Trophoblast cell (in vitro differentiated cells and primary cell): ENCODE data around the gene SBSN.

Source experiments
- DNase-seq, 2 donors: peaks; one replicate each; pipeline ENCODE4 v3.0.0-alpha.2; 2016
- H2AFZ ChIP-seq: 2 replicates; pipeline ENCODE4 v1.6.1; 2013; ENCODE audit warnings: low read length, moderate library complexity, mild to moderate bottlenecking; ENCODE audit not compliant: insufficient read depth, poor library complexity
- H2AK5ac ChIP-seq: 2 replicates; pipeline ENCODE4 v1.6.1; 2013; ENCODE audit warnings: mild to moderate bottlenecking, low read length
- H2BK120ac ChIP-seq: 2 replicates; pipeline ENCODE4 v1.6.1; 2013; ENCODE audit warnings: low read length, mild to moderate bottlenecking, moderate library complexity; ENCODE audit not compliant: insufficient read depth, poor library complexity
- H2BK12ac ChIP-seq: 2 replicates; pipeline ENCODE4 v1.6.1; 2013; ENCODE audit warnings: mild to moderate bottlenecking, low read length, moderate library complexity
- H2BK5ac ChIP-seq: 2 replicates; pipeline ENCODE4 v1.6.1; 2013; ENCODE audit warnings: low read length, low read depth, moderate library complexity, mild to moderate bottlenecking; ENCODE audit not compliant: poor library complexity
- H3K14ac ChIP-seq: 2 replicates; pipeline ENCODE4 v1.6.1; 2013; ENCODE audit warnings: mild to moderate bottlenecking, low read length
- H3K18ac ChIP-seq: 2 replicates; pipeline ENCODE4 v1.6.1; 2013; ENCODE audit warnings: mild to moderate bottlenecking, low read length
- H3K23ac ChIP-seq: 2 replicates; pipeline ENCODE4 v1.6.1; 2013; ENCODE audit warnings: low read length
- H3K27ac ChIP-seq: 2 replicates; pipeline ENCODE4 v1.5.1; 2013; ENCODE audit warnings: low read depth, mild to moderate bottlenecking, inconsistent platforms, low read length, moderate library complexity
- H3K27me3 ChIP-seq: 2 replicates; pipeline ENCODE4 v1.6.1; 2013; ENCODE audit warnings: inconsistent platforms, mild to moderate bottlenecking, low read length, moderate library complexity; ENCODE audit not compliant: insufficient read depth
- H3K36me3 ChIP-seq, 2 experiments: 1 replicate in 1 of 2; 2 replicates in 1 of 2; pipeline ENCODE4 v1.6.1; 2013; ENCODE audit warnings: low read length in 2 of 2, mild to moderate bottlenecking in 2 of 2, moderate library complexity in 1 of 2; ENCODE audit not compliant: insufficient read depth in 2 of 2, control insufficient read depth in 1 of 2
- H3K4ac ChIP-seq: 2 replicates; pipeline ENCODE4 v1.6.1; 2013; ENCODE audit warnings: low read depth, mild to moderate bottlenecking, low read length, moderate library complexity
- H3K4me1 ChIP-seq, 2 experiments: 1 replicate in 1 of 2; 2 replicates in 1 of 2; pipeline ENCODE4 v1.6.1; 2013; ENCODE audit warnings: low read length in 2 of 2, mild to moderate bottlenecking in 2 of 2, moderate library complexity in 1 of 2; ENCODE audit not compliant: insufficient read depth in 2 of 2, control insufficient read depth in 1 of 2
- H3K4me2 ChIP-seq: 2 replicates; pipeline ENCODE4 v1.6.1; 2013; ENCODE audit warnings: inconsistent platforms, mild to moderate bottlenecking, low read length, moderate library complexity
- H3K4me3 ChIP-seq: 2 replicates; pipeline ENCODE4 v1.5.1; 2013; ENCODE audit warnings: mild to moderate bottlenecking, low read depth, low read length, inconsistent platforms
- H3K79me1 ChIP-seq: one replicate; pipeline ENCODE4 v1.6.1; 2013; ENCODE audit warnings: low read length
- H3K79me2 ChIP-seq: 2 replicates; pipeline ENCODE4 v1.6.1; 2013; ENCODE audit warnings: low read length, mild to moderate bottlenecking; ENCODE audit not compliant: control insufficient read depth, insufficient read depth, poor library complexity
- H3K9ac ChIP-seq: 2 replicates; pipeline ENCODE4 v1.6.1; 2013; ENCODE audit warnings: mild to moderate bottlenecking, low read length
- H3K9me3 ChIP-seq: 2 replicates; pipeline ENCODE4 v1.6.1; 2013; ENCODE audit warnings: low read depth, mild to moderate bottlenecking, control low read depth, inconsistent platforms, low read length; ENCODE audit not compliant: insufficient read depth
- H4K12ac ChIP-seq: 2 replicates; pipeline ENCODE4 v1.6.1; 2013; ENCODE audit warnings: low read depth, mild to moderate bottlenecking, low read length, moderate library complexity
- H4K8ac ChIP-seq: 2 replicates; pipeline ENCODE4 v1.6.1; 2013; ENCODE audit warnings: low read depth, mild to moderate bottlenecking, low read length, moderate library complexity
- H4K91ac ChIP-seq: one replicate; pipeline ENCODE4 v1.6.1; 2013; ENCODE audit warnings: low read depth, mild to moderate bottlenecking, low read length, moderate library complexity
- WGBS: extraction: QIAGEN DNeasy Blood & Tissue Kit; methylation state at CpG from one replicate; pipeline ENCODE4 v1.1.7; 2013; ENCODE audit warnings: missing lambda C conversion rate; ENCODE audit not compliant: insufficient read length, insufficient coverage; ENCODE audit errors: extremely low coverage; 5-methylcytosine and 5-hydroxymethylcytosine counted together

The SBSN gene

DNA sequence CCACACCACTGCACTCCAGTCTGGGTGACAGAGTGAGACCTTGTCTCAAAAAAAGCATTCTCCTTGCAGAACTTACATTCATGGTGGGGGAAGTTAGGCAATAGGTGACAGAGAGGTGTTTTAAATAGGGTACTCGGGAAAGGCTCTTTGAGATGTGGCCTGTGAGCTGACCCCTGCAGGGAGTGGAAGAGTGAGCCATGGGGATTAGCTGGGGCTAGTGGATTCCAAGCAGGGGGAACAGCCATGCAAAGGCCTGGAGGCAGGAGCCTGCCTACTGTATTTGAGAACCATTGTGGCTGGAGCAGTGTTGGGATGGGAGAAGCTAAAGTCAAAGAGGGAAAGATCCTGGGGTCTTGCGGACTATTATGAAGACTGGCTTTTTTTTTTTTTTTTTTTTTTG is 10.8 kb downstream of the SBSN start:
- Histone ChIP-seq H3K79me1 (no peaks in the 10 kb centered on the region), H3K27me3 (no peaks in the 10 kb centered on the region), H3K4me1 (no peaks in the 10 kb centered on the region), H2AK5ac (no peak overlapping the region), H3K14ac (no peak overlapping the region), H2AFZ (no peak overlapping the region), H4K12ac (no peak overlapping the region), H3K4me2 (no peak overlapping the region), H3K23ac (no peak overlapping the region), H3K27ac (no peak overlapping the region), H4K8ac (no peak overlapping the region), H2BK5ac (no peak overlapping the region), H3K36me3 (no peaks in the 10 kb centered on the region), H3K9me3 (no peaks in the 10 kb centered on the region), H3K4ac (no peak overlapping the region), H2BK12ac (no peak overlapping the region), H3K9ac (no peak overlapping the region), H3K18ac (no peak overlapping the region), H4K91ac (no peak overlapping the region), H2BK120ac (no peak overlapping the region), H3K4me3 (no peak overlapping the region), H3K79me2 (no peaks in the 10 kb centered on the region)
- DNase-seq, result no peak
- no CpG with 5 or more reads among the region's 2 CpGs for WGBS

DNA sequence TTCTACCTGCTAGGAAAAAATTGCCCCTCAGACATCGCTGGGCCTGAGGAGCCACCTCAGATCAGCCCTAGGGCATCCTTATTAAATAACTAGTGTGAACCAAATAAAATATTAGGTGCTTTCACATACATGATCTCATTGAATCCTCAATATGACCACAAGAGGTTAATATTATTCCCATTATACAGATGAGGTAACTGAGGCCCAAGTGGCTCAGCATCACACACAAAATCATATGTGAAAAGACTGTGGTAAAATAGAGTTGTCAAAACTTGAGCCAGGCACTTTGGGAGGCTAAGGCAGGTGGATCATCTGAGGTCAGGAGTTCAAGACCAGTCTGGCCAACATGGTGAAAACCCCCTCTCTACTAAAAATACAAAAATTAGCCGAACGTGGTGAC is 11.8 kb downstream of the SBSN start:
- Histone ChIP-seq H4K12ac (no peak overlapping the region), H3K9me3 (peaks cover 1% of the 10 kb centered on the region), H2BK12ac (no peak overlapping the region), H3K4me1 (no peaks in the 10 kb centered on the region), H2BK5ac (no peak overlapping the region), H3K27ac (no peak overlapping the region), H3K9ac (no peak overlapping the region), H2BK120ac (no peak overlapping the region), H2AK5ac (no peak overlapping the region), H3K79me1 (no peaks in the 10 kb centered on the region), H3K4me2 (no peak overlapping the region), H3K4me3 (no peak overlapping the region), H4K91ac (no peak overlapping the region), H3K79me2 (no peaks in the 10 kb centered on the region), H3K14ac (no peak overlapping the region), H3K27me3 (no peaks in the 10 kb centered on the region), H3K4ac (no peak overlapping the region), H3K18ac (no peak overlapping the region), H2AFZ (no peak overlapping the region), H3K23ac (no peak overlapping the region), H4K8ac (no peak overlapping the region), H3K36me3 (no peaks in the 10 kb centered on the region)
- WGBS, result no CpG with 5 or more reads among the region's 3 CpGs
- DNase-seq, result no peak

DNA sequence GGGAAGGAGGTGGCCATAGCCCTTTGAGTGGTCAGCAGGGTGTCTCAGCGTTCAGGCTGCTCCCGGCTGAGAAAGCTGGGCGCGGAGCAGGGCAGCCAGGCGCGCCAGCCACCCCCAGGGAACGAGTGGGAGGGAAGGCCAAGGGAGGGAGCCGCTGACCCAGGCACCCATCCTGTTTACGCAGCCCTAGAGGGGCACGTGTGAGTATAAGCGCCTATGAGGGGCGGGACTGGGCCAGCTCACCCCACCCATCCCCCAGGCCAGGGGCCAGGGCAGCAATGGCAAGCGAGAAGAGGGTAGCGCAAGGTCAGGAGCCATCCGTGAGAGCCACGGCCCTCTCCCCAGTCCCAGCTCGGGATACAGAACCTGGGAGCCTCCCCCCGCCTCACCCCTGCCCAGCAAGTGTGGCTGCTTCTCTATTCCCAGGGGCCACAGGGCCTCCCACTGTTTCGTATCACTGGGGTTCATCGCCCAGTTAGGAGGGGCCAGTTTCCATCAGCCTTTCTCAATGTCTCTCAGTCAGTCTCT is 13.8 kb downstream of the SBSN start:
- DNase-seq, result no peak
- no peak overlapping the region for H2BK120ac ChIP-seq
- no peak overlapping the region for H3K4me2 ChIP-seq
- H2BK5ac ChIP-seq, result no peak overlapping the region
- peaks cover 2% of the 10 kb centered on the region for H3K9me3 ChIP-seq
- peaks cover 3% of the 10 kb centered on the region in 2 experiments for H3K4me1 ChIP-seq
- no CpG with 5 or more reads among the region's 20 CpGs for WGBS
- H4K12ac ChIP-seq, result no peak overlapping the region
- H3K9ac ChIP-seq, result no peak overlapping the region
- H2AK5ac ChIP-seq, result no peak overlapping the region
- no peak overlapping the region for H3K18ac ChIP-seq
- no peak overlapping the region for H4K91ac ChIP-seq
- no peak overlapping the region for H3K27ac ChIP-seq
- H3K4me3 ChIP-seq, result no peak overlapping the region
- H2AFZ ChIP-seq, result no peak overlapping the region
- H3K79me1 ChIP-seq, result peaks cover 7% of the 10 kb centered on the region
- H3K27me3 ChIP-seq, result no peaks in the 10 kb centered on the region
- H3K4ac ChIP-seq, result no peak overlapping the region
- no peak overlapping the region for H2BK12ac ChIP-seq
- H3K36me3 ChIP-seq, result no peaks in the 10 kb centered on the region
- H3K14ac ChIP-seq, result no peak overlapping the region
- H3K79me2 ChIP-seq, result peaks cover 4% of the 10 kb centered on the region
- H3K23ac ChIP-seq, result no peak overlapping the region
- H4K8ac ChIP-seq, result no peak overlapping the region

DNA sequence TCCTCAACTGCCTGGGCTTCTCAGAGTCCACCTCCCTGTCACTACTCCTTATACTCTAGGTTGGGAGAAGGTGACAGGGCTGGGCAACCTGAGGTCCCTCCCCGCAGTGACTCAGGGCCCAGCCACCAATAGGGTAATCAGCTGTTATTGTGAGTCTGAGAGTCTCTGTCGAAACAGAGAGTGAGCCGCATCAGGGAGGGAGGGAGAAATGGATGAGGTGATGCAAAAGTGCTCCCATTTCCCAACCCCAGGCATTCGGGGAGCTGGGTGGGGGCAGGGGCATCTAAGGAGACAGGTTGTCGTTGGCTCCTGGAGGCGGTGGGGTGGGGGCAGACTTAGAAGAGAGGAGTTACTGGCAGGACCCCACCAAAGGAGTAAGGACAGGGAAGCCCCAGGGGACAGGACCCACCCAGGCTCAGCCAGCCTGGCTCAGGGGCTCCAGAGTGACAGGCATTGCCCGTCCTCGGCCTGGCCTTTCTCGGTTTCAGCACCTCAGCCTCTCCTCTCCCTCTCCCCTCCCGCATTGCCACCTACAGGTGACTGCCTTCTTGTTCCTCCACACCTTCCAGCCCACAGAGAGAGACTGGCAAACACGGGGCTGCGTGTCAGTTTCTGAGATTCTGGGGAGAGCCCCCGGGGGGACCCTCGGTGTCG is 14.4 kb downstream of the SBSN start, which contains the start of gene DMKN:
Gene DMKN, minus strand, starts transcription at position 22 of the 654 bp plus-strand sequence. CDS start 174 bp downstream, outside the sequence.
- Histone ChIP-seq H4K91ac (no peak within 1 kb of the TSS), H3K14ac (no peak within 1 kb of the TSS), H3K79me1 (peaks cover 7% of the 10 kb centered on the region), H3K4me2 (no peak within 1 kb of the TSS), H3K36me3 (no peaks in the 10 kb centered on the region), H3K27me3 (no peaks in the 10 kb centered on the region), H2AFZ (no peak within 1 kb of the TSS), H4K12ac (no peak within 1 kb of the TSS), H3K4ac (no peak within 1 kb of the TSS), H3K18ac (no peak within 1 kb of the TSS), H3K27ac (no peak within 1 kb of the TSS), H3K9ac (no peak within 1 kb of the TSS), H4K8ac (no peak within 1 kb of the TSS), H2BK120ac (no peak within 1 kb of the TSS), H3K79me2 (peaks cover 4% of the 10 kb centered on the region), H2BK12ac (no peak within 1 kb of the TSS), H3K4me3 (no peak within 1 kb of the TSS), H2BK5ac (no peak within 1 kb of the TSS), H3K9me3 (peaks cover 2% of the 10 kb centered on the region), H3K4me1 (peaks cover 3 to 5% of the 10 kb centered on the region in 2 experiments), H2AK5ac (no peak within 1 kb of the TSS), H3K23ac (no peak within 1 kb of the TSS)
- no CpG with 5 or more reads among the region's 15 CpGs for WGBS
- no peak for DNase-seq
